H1 (cell line): ENCODE data around the gene TBC1D22A.

ENCODE experiments used
- CTCF ChIP-seq, 3 experiments: IDR thresholded peaks; 1 replicate in 2 of 3; 2 replicates in 1 of 3; pipeline versions ENCODE4 v1.5.1 to v1.6.1; 2011; ENCODE audit warnings: low read length in 3 of 3, mild to moderate bottlenecking in 3 of 3, inconsistent platforms in 2 of 3, low read depth in 1 of 3, moderate library complexity in 1 of 3; ENCODE audit not compliant: insufficient read depth in 1 of 3; ENCODE audit errors: control extremely low read depth in 1 of 3
- HDAC6 ChIP-seq: IDR thresholded peaks from one replicate; pipeline ENCODE4 v1.7.1; 2012; ENCODE audit warnings: low read depth, mild to moderate bottlenecking, inconsistent platforms, low read length, moderate library complexity
- JUND ChIP-seq: IDR thresholded peaks from 2 replicates; pipeline ENCODE4 v1.6.1; 2011; ENCODE audit warnings: mild to moderate bottlenecking, improper control_type of control experiment, low read length
- POLR2A ChIP-seq, 2 experiments: IDR thresholded peaks; 1 replicate in 1 of 2; 2 replicates in 1 of 2; pipeline ENCODE4 v1.6.1; 2011; ENCODE audit warnings: low read depth in 2 of 2, low read length in 2 of 2, mild to moderate bottlenecking in 2 of 2; ENCODE audit errors: control extremely low read depth in 1 of 2
- POLR2AphosphoS5 ChIP-seq: IDR thresholded peaks from 2 replicates; pipeline ENCODE4 v1.6.1; 2011; ENCODE audit warnings: low read depth, low read length
- RAD21 ChIP-seq, 2 experiments: IDR thresholded peaks in 1 of 2; conservative IDR thresholded peaks in 1 of 2; 2 replicates each; pipeline ENCODE4 v1.6.1; 2011; ENCODE audit warnings: low read depth in 2 of 2, low read length in 2 of 2, improper control_type of control experiment in 1 of 2, inconsistent platforms in 1 of 2, mild to moderate bottlenecking in 1 of 2, moderate library complexity in 1 of 2
- RXRA ChIP-seq: IDR thresholded peaks from 2 replicates; pipeline ENCODE4 v1.6.1; 2011; ENCODE audit warnings: low read depth, mild to moderate bottlenecking, low read length, moderate library complexity; ENCODE audit not compliant: insufficient read depth

- TF ChIP-seq JUND: no peak
- TF ChIP-seq HDAC6: no peak
- TF ChIP-seq RXRA: no peak
- no peak for TF ChIP-seq CTCF (IDR thresholded peaks at IDR 0.05; ENCODE audit: control extremely low read depth in 1 of 3, insufficient read depth in 1 of 3, low read depth in 1 of 3, low read length in 3 of 3)
- TF ChIP-seq RAD21 (IDR thresholded peaks at IDR 0.05 in 1 of 2, conservative IDR thresholded peaks at IDR 0.05 in 1 of 2; ENCODE audit: low read depth in 2 of 2, low read length in 2 of 2): no peak
- TF ChIP-seq POLR2AphosphoS5: no peak
- no peak for TF ChIP-seq POLR2A (IDR thresholded peaks at IDR 0.05; ENCODE audit: control extremely low read depth in 1 of 2, low read depth in 2 of 2, low read length in 2 of 2)
Observed at GRCh38 chr22:46841522-46841921, 79.1 kb downstream of the TBC1D22A start.
